ENCODE measurements around the gene SFTA2. TPM values are rescaled to one million over a fixed set of nuclear protein-coding genes. Genes with fewer than 3 reads are reported as not detected.
A peak's percentile ranks its signal among the peaks of the same experiment; 100 is the strongest.

Gene SFTA2
- polyA plus RNA-seq, 4 donors, result 0.83 to 3.2 (median 1.6) TPM; not detected in 1

DNA sequence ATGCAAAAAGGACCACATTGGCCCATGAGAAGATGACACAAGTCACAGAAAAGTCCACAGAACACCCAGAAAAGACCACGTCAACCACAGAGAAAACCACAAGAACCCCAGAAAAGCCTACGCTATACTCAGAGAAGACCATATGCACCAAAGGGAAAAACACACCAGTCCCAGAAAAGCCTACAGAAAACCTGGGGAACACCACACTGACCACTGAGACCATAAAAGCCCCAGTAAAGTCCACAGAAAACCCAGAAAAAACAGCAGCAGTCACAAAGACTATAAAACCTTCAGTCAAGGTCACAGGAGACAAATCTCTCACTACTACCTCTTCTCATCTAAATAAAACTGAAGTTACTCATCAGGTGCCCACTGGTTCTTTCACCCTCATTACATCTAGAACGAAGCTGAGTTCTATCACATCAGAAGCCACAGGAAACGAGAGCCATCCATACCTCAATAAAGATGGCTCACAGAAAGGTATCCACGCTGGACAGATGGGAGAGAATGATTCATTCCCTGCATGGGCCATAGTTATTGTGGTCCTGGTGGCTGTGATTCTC is 20.0 kb upstream of the SFTA2 start:
- H3K4me1 ChIP-seq (ENCODE audit: control insufficient read depth in 3 of 3, insufficient read depth in 2 of 3, low read depth in 1 of 3, low read length in 2 of 3), result peaks cover 0 to 20% (median 3%) of the 10 kb centered on the region in 3 donors
- H3K9me3 ChIP-seq (ENCODE audit: control insufficient read depth in 2 of 2, insufficient read depth in 1 of 2, low read depth in 1 of 2, low read length in 1 of 2), result peaks cover 0 to 5% of the 10 kb centered on the region in 2 donors
- H3K4me3 ChIP-seq (ENCODE audit: low read depth in 1 of 3, low read length in 3 of 3), result no peak overlapping the region
- H3K36me3 ChIP-seq (ENCODE audit: control insufficient read depth in 3 of 3, insufficient read depth in 2 of 3, low read depth in 1 of 3, low read length in 3 of 3), result no peaks in the 10 kb centered on the region
- 75 to 90% (median 76%) methylated on average over 5 of the region's 5 CpGs for WGBS, 3 donors
- no peak for DNase-seq
- H3K27ac ChIP-seq (ENCODE audit: low read depth in 1 of 3, low read length in 2 of 3), result no peak overlapping the region
- no peak for FAIRE-seq
- peaks cover 0 to 40% (median 6%) of the 10 kb centered on the region in 3 donors for H3K27me3 ChIP-seq (ENCODE audit: control insufficient read depth in 3 of 3, insufficient read depth in 3 of 3, low read length in 3 of 3)

DNA sequence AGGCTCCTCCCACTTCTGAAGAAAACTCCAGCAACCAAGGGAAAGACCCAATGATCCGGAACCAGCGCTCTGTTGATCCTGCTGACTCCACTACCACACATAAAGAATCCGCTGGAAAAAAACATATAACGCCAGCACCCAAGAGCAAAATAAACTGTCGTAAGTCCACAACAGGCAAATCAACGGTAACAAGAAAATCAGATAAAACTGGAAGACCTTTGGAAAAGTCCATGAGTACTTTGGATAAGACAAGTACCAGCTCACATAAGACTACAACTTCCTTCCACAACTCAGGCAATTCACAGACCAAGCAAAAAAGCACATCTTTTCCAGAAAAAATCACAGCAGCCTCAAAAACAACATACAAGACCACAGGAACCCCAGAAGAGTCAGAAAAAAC is 16.8 kb upstream of the SFTA2 start:
- no peak overlapping the region for H3K27ac ChIP-seq (ENCODE audit: low read depth in 1 of 3, low read length in 2 of 3)
- H3K4me1 ChIP-seq (ENCODE audit: control insufficient read depth in 3 of 3, insufficient read depth in 2 of 3, low read depth in 1 of 3, low read length in 2 of 3), result peaks cover 0 to 8% (median 0%) of the 10 kb centered on the region in 3 donors
- H3K9me3 ChIP-seq (ENCODE audit: control insufficient read depth in 2 of 2, insufficient read depth in 1 of 2, low read depth in 1 of 2, low read length in 1 of 2), result peaks cover 0 to 5% of the 10 kb centered on the region in 2 donors
- DNase-seq (peak; percentile 34 to 59), FAIRE-seq (no peak)
- 46 to 76% (median 58%) methylated on average over 6 of the region's 6 CpGs for WGBS, 3 donors
- H3K36me3 ChIP-seq (ENCODE audit: control insufficient read depth in 3 of 3, insufficient read depth in 2 of 3, low read depth in 1 of 3, low read length in 3 of 3), result no peaks in the 10 kb centered on the region
- peaks cover 0 to 24% (median 9%) of the 10 kb centered on the region in 3 donors for H3K27me3 ChIP-seq (ENCODE audit: control insufficient read depth in 3 of 3, insufficient read depth in 3 of 3, low read length in 3 of 3)
- no peak overlapping the region for H3K4me3 ChIP-seq (ENCODE audit: low read depth in 1 of 3, low read length in 3 of 3)

DNA sequence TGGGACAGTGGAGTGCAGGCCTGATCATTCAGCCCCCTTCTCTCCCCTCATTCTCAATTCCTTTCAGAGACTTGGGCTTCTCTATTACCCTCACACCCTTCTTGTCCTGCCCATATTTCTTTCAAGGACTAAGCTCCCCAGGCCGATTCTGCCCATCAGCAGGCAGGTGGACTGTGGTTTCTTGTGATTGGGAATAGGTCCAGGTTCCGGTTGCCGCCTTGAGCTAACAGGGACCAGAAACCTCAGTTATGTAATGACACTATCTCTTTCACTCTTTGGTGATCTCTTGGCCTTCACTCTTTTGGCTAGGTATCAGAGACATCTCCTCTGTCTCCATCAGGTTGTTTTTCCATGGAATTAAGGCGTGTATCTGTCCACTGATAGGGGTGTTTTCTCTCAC is 15.3 kb upstream of the SFTA2 start:
- FAIRE-seq (no peak), DNase-seq (no peak)
- WGBS, 3 donors, result 32 to 76% (median 50%) methylated on average over 4 of the region's 4 CpGs

GRCh38 chr6:30945281-30945680 is 13.3 kb upstream of the SFTA2 start:
- FAIRE-seq (no peak), DNase-seq (no peak)
- no peaks in the 10 kb centered on the region for H3K9me3 ChIP-seq (ENCODE audit: control insufficient read depth in 2 of 2, insufficient read depth in 1 of 2, low read depth in 1 of 2, low read length in 1 of 2)
- H3K36me3 ChIP-seq (ENCODE audit: control insufficient read depth in 3 of 3, insufficient read depth in 2 of 3, low read depth in 1 of 3, low read length in 3 of 3), result no peaks in the 10 kb centered on the region
- no peak overlapping the region for H3K27ac ChIP-seq (ENCODE audit: low read depth in 1 of 3, low read length in 2 of 3)
- H3K4me1 ChIP-seq (ENCODE audit: control insufficient read depth in 3 of 3, insufficient read depth in 2 of 3, low read depth in 1 of 3, low read length in 2 of 3), result peaks cover 0 to 22% (median 6%) of the 10 kb centered on the region in 3 donors
- 86 to 93% (median 91%) methylated on average over 5 of the region's 5 CpGs for WGBS, 3 donors
- peaks cover 0 to 9% (median 5%) of the 10 kb centered on the region in 3 donors for H3K27me3 ChIP-seq (ENCODE audit: control insufficient read depth in 3 of 3, insufficient read depth in 3 of 3, low read length in 3 of 3)
- no peak overlapping the region for H3K4me3 ChIP-seq (ENCODE audit: low read depth in 1 of 3, low read length in 3 of 3)

More for the DNA sequence above, 15.3 kb upstream of the SFTA2 start:
- Histone ChIP-seq H3K4me1 (ENCODE audit: control insufficient read depth in 3 of 3, insufficient read depth in 2 of 3, low read depth in 1 of 3, low read length in 2 of 3) (peaks cover 0 to 15% (median 0%) of the 10 kb centered on the region in 3 donors), H3K9me3 (ENCODE audit: control insufficient read depth in 2 of 2, insufficient read depth in 1 of 2, low read depth in 1 of 2, low read length in 1 of 2) (peaks cover 0 to 5% of the 10 kb centered on the region in 2 donors), H3K27me3 (ENCODE audit: control insufficient read depth in 3 of 3, insufficient read depth in 3 of 3, low read length in 3 of 3) (peaks cover 0 to 26% (median 4%) of the 10 kb centered on the region in 3 donors), H3K4me3 (ENCODE audit: low read depth in 1 of 3, low read length in 3 of 3) (no peak overlapping the region), H3K36me3 (ENCODE audit: control insufficient read depth in 3 of 3, insufficient read depth in 2 of 3, low read depth in 1 of 3, low read length in 3 of 3) (no peaks in the 10 kb centered on the region), H3K27ac (ENCODE audit: low read depth in 1 of 3, low read length in 2 of 3) (no peak overlapping the region)

GRCh38 chr6:30944051-30944450 is 12.1 kb upstream of the SFTA2 start:
- WGBS, 3 donors, result 87 to 93% (median 88%) methylated on average over 4 of the region's 4 CpGs
- no peak for DNase-seq
- Histone ChIP-seq H3K27ac (ENCODE audit: low read depth in 1 of 3, low read length in 2 of 3) (no peak overlapping the region), H3K4me1 (ENCODE audit: control insufficient read depth in 3 of 3, insufficient read depth in 2 of 3, low read depth in 1 of 3, low read length in 2 of 3) (peaks cover 0 to 23% (median 6%) of the 10 kb centered on the region in 3 donors), H3K36me3 (ENCODE audit: control insufficient read depth in 3 of 3, insufficient read depth in 2 of 3, low read depth in 1 of 3, low read length in 3 of 3) (no peaks in the 10 kb centered on the region), H3K27me3 (ENCODE audit: control insufficient read depth in 3 of 3, insufficient read depth in 3 of 3, low read length in 3 of 3) (peaks cover 0 to 9% (median 5%) of the 10 kb centered on the region in 3 donors), H3K4me3 (ENCODE audit: low read depth in 1 of 3, low read length in 3 of 3) (no peak overlapping the region), H3K9me3 (ENCODE audit: control insufficient read depth in 2 of 2, insufficient read depth in 1 of 2, low read depth in 1 of 2, low read length in 1 of 2) (no peaks in the 10 kb centered on the region)
- no peak for FAIRE-seq

DNA sequence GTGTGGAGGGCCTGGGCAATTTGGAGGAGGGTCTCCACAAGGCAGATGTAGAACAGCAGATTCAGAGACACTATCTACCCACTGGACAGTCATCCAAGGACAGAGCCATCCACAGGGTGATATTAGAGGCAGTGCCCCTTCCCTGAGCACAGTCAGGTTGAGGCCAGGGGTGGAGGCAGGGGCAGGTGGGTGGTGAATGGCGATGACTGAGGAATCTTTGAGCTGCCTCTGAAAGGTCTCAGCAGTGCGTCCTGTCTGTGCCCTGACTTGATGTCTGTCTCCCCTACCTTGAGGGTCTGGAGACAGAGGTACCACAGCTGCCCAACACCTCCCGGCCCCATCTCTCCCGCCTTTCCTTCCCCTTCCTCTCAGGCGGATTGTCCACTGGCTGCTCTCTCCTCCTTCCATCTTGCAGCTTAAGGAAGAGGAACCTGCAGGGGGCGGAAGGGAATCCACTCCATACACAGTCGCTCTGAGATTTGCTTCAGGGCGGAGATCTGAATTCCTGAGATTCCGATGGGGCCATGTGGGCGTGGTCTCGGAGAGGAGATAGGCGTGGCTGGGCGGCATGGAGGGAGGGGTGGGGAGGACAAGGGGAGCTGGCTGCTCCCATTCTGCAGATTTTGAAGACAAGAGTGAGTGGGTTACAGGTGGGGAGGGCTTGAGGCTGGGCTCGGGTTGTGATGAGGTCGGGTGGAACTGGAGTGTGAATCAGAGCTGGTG is 10.5 kb upstream of the SFTA2 start:
- Histone ChIP-seq H3K27me3 (ENCODE audit: control insufficient read depth in 3 of 3, insufficient read depth in 3 of 3, low read length in 3 of 3) (peaks cover 0 to 9% (median 5%) of the 10 kb centered on the region in 3 donors), H3K4me1 (ENCODE audit: control insufficient read depth in 3 of 3, insufficient read depth in 2 of 3, low read depth in 1 of 3, low read length in 2 of 3) (peaks cover 0 to 17% (median 6%) of the 10 kb centered on the region in 3 donors), H3K36me3 (ENCODE audit: control insufficient read depth in 3 of 3, insufficient read depth in 2 of 3, low read depth in 1 of 3, low read length in 3 of 3) (no peaks in the 10 kb centered on the region), H3K4me3 (ENCODE audit: low read depth in 1 of 3, low read length in 3 of 3) (no peak overlapping the region), H3K9me3 (ENCODE audit: control insufficient read depth in 2 of 2, insufficient read depth in 1 of 2, low read depth in 1 of 2, low read length in 1 of 2) (no peaks in the 10 kb centered on the region), H3K27ac (ENCODE audit: low read depth in 1 of 3, low read length in 2 of 3) (no peak overlapping the region)
- DNase-seq (peak; percentile 86 to 88), FAIRE-seq (no peak)
- WGBS, 3 donors, result 7 to 15% (median 13%) methylated on average over 15 of the region's 15 CpGs

DNA sequence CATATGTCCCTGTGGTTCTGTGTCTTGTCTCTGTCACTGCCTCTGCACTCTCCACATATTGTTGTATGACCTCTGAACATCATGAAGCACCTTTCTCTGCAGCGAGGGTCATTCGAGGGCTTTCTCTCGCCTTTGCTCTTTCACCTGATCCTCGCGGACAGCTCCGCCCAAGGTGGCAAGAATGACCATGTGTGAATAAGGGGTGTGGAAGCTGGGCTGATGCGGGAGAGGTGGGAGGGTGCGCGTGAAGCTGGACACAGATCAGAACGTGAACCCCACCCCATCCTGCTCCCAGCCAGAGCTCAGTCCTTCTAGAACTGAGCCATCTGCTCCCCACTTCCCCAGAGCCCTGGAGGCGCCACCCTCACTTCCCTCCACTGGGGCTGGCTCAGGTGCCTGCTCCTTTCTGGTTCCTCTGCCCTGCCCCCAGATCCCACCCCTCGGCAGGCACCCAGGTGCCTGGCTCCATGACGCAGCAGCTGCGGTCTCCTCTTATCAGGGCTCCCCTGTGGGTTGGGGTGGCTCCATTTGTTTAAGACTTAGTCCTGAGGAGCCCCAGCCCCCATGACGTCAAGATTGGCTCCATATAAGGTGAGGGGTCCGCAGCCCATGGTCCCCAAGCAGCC is 8.5 kb upstream of the SFTA2 start, which contains the start of gene MUCL3:
Gene MUCL3 (plus strand): TSS at position 613 of the 626 bp plus-strand sequence. CDS start 27 bp downstream, outside the sequence.
- DNase-seq (peak; percentile 22 to 74), FAIRE-seq (no peak)
- Histone ChIP-seq H3K4me3 (ENCODE audit: low read depth in 1 of 3, low read length in 3 of 3) (no peak within 1 kb of the TSS), H3K36me3 (ENCODE audit: control insufficient read depth in 3 of 3, insufficient read depth in 2 of 3, low read depth in 1 of 3, low read length in 3 of 3) (no peaks in the 10 kb centered on the region), H3K9me3 (ENCODE audit: control insufficient read depth in 2 of 2, insufficient read depth in 1 of 2, low read depth in 1 of 2, low read length in 1 of 2) (no peaks in the 10 kb centered on the region), H3K27me3 (ENCODE audit: control insufficient read depth in 3 of 3, insufficient read depth in 3 of 3, low read length in 3 of 3) (peaks cover 0 to 5% (median 2%) of the 10 kb centered on the region in 3 donors), H3K27ac (ENCODE audit: low read depth in 1 of 3, low read length in 2 of 3) (peak within 1 kb of the TSS in 1 of 3 donors; percentile 44), H3K4me1 (ENCODE audit: control insufficient read depth in 3 of 3, insufficient read depth in 2 of 3, low read depth in 1 of 3, low read length in 2 of 3) (peaks cover 0 to 17% (median 6%) of the 10 kb centered on the region in 3 donors)
- 15 to 57% (median 32%) methylated on average over 16 of the region's 16 CpGs for WGBS, 3 donors

DNA sequence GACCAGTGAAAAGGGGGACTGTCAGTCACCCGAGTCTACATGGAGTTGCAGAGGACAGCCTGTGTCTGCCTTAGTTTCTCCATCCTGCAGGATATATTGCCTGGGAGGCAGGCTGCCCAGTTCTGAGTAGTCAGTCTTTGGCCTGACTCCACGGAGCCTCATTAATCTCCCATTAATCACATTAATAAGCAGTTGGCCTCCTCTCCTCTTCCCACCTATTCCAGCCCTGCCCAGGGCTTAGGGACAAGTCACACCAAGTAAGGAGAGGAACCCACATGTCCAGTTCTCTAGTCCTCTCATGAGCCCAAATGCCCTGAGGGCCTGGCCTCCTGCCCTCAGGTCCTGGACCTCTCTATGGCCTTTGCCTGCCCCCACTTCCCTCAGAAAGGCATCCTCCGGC is 7.5 kb upstream of the SFTA2 start:
- DNase-seq (peak in 1 of 2 donors; percentile 33), FAIRE-seq (no peak)
- Histone ChIP-seq H3K9me3 (ENCODE audit: control insufficient read depth in 2 of 2, insufficient read depth in 1 of 2, low read depth in 1 of 2, low read length in 1 of 2) (no peaks in the 10 kb centered on the region), H3K36me3 (ENCODE audit: control insufficient read depth in 3 of 3, insufficient read depth in 2 of 3, low read depth in 1 of 3, low read length in 3 of 3) (no peaks in the 10 kb centered on the region), H3K27ac (ENCODE audit: low read depth in 1 of 3, low read length in 2 of 3) (peak overlapping the region in 1 of 3 donors; percentile 38), H3K4me1 (ENCODE audit: control insufficient read depth in 3 of 3, insufficient read depth in 2 of 3, low read depth in 1 of 3, low read length in 2 of 3) (peaks cover 0 to 27% (median 6%) of the 10 kb centered on the region in 3 donors), H3K4me3 (ENCODE audit: low read depth in 1 of 3, low read length in 3 of 3) (no peak overlapping the region), H3K27me3 (ENCODE audit: control insufficient read depth in 3 of 3, insufficient read depth in 3 of 3, low read length in 3 of 3) (peaks cover 0 to 5% (median 2%) of the 10 kb centered on the region in 3 donors)
- 48 to 62% (median 61%) methylated on average over 3 of the region's 3 CpGs for WGBS, 3 donors

Measured in small intestine (tissue), 7 donors.